Thyroid gland (tissue), 4 donors: ENCODE results near the gene SNCB.

Experiments used
- POLR2A ChIP-seq, 2 donors: fragments of 450-650 bp; IDR thresholded peaks; one replicate each; pipeline ENCODE4 v1.6.1; 2017; ENCODE audit warnings: antibody characterized with exemption in 2 of 2, mild to moderate bottlenecking in 2 of 2, moderate library complexity in 1 of 2
- TF ChIP-seq, protein P1 (sequence below), 6 experiments: fragments of 200-600 bp in 3 of 6; fragments of 450-650 bp in 3 of 6; sonication (generic) in 3 of 6; IDR thresholded peaks; one replicate each; pipeline ENCODE4 v1.5.1; 2016 to 2019; ENCODE audit warnings: antibody characterized with exemption in 6 of 6, mild to moderate bottlenecking in 2 of 6, inconsistent platforms in 1 of 6, moderate library complexity in 1 of 6

DNA sequence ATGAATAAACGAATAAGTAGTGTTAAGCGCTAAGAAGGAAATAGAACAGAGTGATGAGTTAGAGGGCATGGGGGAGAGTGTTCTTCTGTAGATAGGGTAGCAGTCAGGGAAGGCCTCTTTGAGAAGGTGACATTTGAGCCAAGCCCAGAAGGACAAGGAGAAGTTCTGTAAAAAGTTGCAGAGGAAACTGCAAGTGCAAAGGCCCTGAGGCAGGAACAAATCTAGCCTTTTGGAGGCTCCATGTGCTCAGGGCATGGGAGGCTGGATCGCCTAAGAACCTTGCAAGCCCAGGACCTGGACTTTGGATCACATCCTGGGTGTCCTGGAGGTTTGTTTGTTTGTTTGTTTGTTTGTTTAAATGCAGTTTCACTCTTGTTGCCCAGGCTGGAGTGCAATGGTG is 8.1 kb upstream of the SNCB start:
- TF ChIP-seq, protein P1, sequence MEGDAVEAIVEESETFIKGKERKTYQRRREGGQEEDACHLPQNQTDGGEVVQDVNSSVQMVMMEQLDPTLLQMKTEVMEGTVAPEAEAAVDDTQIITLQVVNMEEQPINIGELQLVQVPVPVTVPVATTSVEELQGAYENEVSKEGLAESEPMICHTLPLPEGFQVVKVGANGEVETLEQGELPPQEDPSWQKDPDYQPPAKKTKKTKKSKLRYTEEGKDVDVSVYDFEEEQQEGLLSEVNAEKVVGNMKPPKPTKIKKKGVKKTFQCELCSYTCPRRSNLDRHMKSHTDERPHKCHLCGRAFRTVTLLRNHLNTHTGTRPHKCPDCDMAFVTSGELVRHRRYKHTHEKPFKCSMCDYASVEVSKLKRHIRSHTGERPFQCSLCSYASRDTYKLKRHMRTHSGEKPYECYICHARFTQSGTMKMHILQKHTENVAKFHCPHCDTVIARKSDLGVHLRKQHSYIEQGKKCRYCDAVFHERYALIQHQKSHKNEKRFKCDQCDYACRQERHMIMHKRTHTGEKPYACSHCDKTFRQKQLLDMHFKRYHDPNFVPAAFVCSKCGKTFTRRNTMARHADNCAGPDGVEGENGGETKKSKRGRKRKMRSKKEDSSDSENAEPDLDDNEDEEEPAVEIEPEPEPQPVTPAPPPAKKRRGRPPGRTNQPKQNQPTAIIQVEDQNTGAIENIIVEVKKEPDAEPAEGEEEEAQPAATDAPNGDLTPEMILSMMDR (IDR thresholded peaks at IDR 0.05): no peak
- no peak for TF ChIP-seq POLR2A (IDR thresholded peaks at IDR 0.05)
